ENCODE data around the gene ZNF486.

- TF ChIP-seq CTCF (conservative IDR thresholded peaks at IDR 0.05 in 1 of 2, IDR thresholded peaks at IDR 0.05 in 1 of 2; ENCODE audit: extremely low read depth in 1 of 2, insufficient read depth in 1 of 2, low read depth in 1 of 2, low read length in 2 of 2) (peak in 1 of 2 donors; percentile 16), EZH2 (IDR thresholded peaks at IDR 0.05; ENCODE audit: borderline replicate concordance, low read length) (no peak)
Measured at GRCh38 chr19:20247016-20247683, 80.1 kb downstream of the ZNF486 start.
